HG02623 (cell line): ENCODE measurements around the gene ZNF335.
"Not testable (repeated sequence)": the region's sequence is repeated elsewhere in the genome, so short reads cannot be mapped to it uniquely, and the experiment has no call there.

Experiments
- ATAC-seq: cut with Tn5 transposase; IDR thresholded peaks from one replicate; pipeline ENCODE4 v1.9.1; 2021; ENCODE audit warnings: moderate library complexity; ENCODE audit not compliant: unreplicated experiment

Gene ZNF335

DNA sequence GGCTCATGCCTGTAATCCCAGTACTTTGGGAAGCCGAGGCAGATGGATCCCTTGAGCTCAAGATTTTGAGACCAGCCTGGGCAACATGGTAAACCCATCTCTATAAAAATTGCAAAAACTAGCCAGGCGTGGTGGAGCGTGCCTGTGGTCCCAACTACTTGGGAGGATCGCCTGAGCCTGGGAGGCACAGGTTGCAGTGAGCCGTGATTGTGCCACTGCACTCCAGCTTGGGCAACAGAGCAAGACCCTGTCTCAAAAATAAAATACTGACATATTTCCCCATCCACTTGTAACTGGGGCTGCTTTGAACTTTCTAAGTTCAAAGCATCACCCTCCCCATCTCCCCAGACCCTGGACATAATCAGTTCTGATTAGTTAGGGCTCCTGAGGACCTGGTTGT is 29.5 kb upstream of the ZNF335 start:
- no peak for ATAC-seq

GRCh38 chr20:46000262-46000996 is 28.4 kb upstream of the ZNF335 start:
- ATAC-seq, result no peak

DNA sequence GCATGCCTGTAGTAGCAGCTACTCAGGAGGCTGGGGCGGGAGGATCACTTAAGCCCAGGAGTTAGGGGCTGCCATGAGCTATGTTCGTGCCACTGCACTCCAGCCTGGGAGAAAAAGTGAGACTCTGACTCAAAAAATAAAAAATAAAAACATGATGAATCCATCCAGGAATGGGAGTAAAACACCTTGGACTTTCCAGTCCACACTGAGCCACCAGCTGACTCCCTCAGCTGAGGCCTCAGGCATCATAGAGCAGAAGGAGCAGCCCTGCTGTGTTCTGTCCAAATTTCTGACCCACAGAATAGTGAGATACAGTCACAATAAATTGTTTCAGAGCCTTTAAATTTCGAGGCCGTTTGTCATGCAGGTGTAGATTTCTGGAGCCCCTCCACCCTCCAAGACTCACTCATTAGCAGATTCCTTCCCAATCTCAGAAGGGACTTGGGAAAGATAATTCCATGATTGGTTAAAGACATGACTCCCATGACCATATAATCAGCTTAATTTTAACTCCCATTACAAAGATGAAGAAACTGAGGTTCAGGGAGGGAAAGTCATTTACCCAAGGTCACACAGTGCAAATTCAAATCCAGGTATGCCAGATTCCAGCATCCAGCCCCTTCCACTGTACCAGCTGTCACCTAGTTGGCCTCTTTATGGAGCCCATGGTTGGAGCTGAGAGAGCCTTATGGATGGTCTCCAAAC is 27.7 kb upstream of the ZNF335 start:
- ATAC-seq, result no peak

- no peak for ATAC-seq
Observed at GRCh38 chr20:45998761-45999160, 26.8 kb upstream of the ZNF335 start.

DNA sequence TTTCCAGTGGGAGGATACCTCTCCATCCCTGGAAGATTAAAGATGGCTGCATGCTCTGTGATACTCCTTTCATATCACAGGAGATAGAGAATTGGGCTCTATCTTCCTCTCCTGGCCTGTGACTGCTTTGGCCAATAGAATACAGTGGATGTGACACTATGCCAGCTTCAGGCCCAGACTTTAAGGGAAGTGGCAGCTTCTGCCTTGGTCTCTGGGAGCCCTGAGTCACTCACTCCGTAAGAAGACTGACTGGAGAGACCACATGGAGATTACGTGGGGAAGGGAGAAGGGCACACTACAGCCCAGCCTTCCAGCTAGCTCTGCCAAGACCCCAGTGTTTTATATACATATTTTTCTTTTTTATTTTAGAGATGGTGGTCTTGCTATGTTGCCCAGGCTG is 26.3 kb upstream of the ZNF335 start:
- ATAC-seq, result no peak

GRCh38 chr20:45997187-45997586 is 25.2 kb upstream of the ZNF335 start:
- no peak for ATAC-seq

- not testable (repeated sequence) for ATAC-seq
Observed at GRCh38 chr20:45995495-45996097, 23.6 kb upstream of the ZNF335 start.

DNA sequence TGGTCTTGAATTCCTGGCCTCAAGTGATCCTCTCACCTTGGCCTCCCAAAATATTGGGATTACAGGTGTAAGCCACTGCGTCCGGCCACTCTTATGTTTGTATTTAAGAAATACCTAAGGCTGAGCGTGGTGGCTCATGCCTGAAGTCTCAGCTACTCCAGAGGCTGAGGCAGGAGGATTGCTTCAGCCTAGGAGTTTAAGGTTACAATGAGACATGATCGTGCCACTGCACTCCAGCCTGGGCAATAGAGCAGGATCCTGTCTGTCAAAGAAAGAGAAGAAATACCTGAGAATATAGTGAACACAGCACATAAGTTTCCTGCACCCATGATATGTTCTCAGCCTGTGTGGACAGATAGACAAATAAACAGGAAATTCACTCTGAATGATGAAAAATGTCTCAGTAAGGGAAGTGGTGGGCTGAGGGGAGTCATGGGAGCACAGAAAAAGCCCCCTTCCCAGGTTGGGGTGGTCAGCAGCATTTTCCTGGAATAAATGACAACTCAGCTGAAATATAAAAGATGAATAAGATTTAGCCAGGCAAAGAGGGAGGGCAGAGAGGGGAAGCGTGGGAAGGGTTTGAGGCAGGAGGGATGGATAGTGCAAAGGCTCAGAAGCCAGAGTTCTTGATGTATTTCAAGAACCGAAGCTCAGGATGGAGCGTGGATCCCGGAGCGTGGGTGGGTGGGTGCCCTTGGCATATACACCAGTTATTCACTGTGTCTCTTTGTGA is 22.9 kb upstream of the ZNF335 start:
- no peak for ATAC-seq

- no peak for ATAC-seq
Observed at GRCh38 chr20:45993197-45993951, 21.4 kb upstream of the ZNF335 start.

DNA sequence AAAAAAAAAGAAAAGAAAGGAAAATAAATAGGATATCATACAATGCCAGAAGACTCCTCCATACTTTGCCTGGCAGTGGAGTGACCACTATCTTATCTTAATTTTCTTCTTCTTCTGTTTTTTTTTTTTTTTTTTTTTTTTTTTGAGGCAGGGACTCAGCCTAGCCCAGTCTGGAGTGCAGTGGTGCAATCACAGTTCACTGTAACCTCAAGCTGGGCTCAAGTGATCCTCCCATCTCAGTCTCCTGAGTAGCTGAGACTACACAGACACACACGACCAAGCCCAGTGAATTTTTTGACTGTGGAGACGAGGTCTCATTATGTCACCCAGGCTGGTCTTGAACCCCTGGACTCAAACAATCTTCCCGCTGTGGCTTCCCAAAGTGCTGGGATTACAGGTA is 19.6 kb upstream of the ZNF335 start:
- no peak for ATAC-seq

GRCh38 chr20:45988830-45989229 is 16.8 kb upstream of the ZNF335 start:
- not testable (repeated sequence) for ATAC-seq

- ATAC-seq, result no peak
Observed at GRCh38 chr20:45987108-45987780, 15.2 kb upstream of the ZNF335 start.

- ATAC-seq, result no peak
Observed at GRCh38 chr20:45985573-45985972, 13.6 kb upstream of the ZNF335 start.

DNA sequence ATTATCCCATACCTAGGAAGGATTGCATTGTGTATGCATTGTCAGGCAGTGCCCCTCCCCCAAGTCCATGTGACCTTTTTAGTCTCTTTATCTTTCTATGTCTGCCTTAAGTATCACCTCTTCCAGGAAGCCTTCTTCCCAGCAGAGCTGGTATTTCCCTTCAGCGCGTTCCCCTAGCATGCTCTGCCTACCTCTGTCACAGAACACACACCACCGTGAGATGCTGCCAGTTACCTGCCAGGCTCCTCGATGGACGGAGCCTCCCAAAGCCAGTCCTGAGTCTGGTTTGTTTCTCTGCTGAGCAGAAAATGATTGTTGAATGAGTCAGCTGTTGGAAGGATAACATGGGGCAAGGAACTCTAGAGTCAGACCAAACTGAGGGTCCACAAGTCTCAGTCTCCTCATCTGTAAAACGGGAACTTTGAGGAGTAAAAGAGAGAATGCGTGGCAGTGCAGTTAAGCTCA is 11.3 kb upstream of the ZNF335 start:
- no peak for ATAC-seq

GRCh38 chr20:45981261-45981660 is 9.3 kb upstream of the ZNF335 start:
- ATAC-seq, result no peak

- no peak for ATAC-seq
Observed at GRCh38 chr20:45976086-45976485, 4.1 kb upstream of the ZNF335 start.

- no peak for ATAC-seq
Observed at GRCh38 chr20:45975686-45976085, 3.7 kb upstream of the ZNF335 start.

DNA sequence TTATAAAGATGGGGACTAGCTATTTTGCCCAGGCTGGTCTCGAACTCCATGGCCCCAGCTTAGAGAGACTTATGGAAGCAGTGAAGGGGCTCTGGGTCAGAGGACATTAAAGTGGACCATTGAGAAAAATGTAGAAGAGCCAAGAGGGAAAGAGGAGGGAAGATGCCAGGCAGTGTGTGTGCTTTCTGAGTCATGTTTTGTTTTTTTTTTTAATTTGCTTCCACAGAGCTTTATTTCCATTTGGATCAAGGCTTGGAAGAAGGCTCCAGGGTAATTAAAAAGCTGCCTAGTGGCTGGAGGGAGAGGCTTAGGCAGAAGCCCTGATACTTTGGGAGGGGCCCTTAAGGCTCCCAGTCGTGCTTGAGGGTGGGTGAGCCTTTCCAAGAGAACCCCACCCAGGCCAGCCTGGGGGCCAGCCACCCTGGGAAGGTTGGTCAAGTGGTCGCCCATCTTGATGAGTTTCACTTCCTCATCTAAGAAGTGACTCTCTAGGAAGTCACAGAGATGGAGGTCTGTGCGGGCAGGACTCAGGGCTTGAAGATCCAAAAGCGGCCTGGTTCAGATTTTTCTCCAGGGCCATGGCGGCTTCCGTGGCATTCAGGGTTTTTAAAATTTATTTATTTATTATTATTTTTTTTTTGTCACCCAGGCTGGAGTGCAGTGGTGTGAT is 3.0 kb upstream of the ZNF335 start:
- ATAC-seq, result no peak

DNA sequence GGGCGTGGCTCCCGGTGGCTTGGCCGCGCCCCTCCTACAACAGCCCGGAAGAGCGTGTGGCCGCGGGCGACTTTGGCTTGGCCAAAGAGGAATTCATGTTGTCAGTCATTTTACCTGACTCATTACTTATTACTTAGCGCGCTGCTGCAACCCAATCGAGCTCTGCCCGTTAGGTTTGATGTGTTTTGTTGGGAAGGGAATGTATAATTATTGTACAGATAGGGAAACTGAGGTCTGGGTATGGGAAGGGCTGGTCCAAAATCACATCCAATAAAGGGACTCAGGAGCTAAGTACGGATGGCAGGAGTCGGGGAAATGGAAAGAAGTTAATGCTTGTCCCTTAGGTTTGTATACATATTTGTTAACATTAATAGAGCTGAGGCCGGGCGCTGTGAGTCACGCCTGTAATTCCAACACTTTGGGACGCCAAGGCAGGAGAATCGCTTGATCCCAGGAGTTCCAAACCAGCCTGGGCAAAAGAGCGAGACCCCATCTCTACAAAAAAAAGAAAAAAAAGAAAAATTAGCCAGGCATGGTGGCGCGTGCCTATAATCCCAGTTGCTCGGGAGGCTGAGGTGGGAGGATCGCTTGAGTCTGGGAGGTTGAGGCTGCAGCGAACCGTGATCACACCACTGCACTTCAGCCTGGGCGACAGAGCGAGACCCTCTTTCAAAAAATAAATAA is 639 bp upstream of the ZNF335 start:
- ATAC-seq, result no peak
